B cell (primary cell): ENCODE results near the gene RPL39L.

Experiments used
- CTCF ChIP-seq: fragments of 200-600 bp; IDR thresholded peaks from one replicate; pipeline ENCODE4 v1.8.0; 2022; ENCODE audit warnings: antibody characterized with exemption, mild to moderate bottlenecking
- EZH2 ChIP-seq: IDR thresholded peaks from 2 replicates; pipeline ENCODE4 v1.6.1; 2012; ENCODE audit warnings: borderline replicate concordance, low read depth, mild to moderate bottlenecking, moderate library complexity, low read length; ENCODE audit not compliant: insufficient read depth, poor library complexity, severe bottlenecking

- TF ChIP-seq CTCF (no peak), EZH2 (no peak)
Measured at GRCh38 chr3:187188931-187189330, 49.6 kb upstream of the RPL39L start.
